Stimulated activated CD8-positive, alpha-beta memory T cell treated with anti-CD3 and anti-CD28 coated beads, Interleukin-7, amount 100 ng/mL, for 4 hours (primary cell): ENCODE results near the gene KDM1A.

ENCODE experiments used
- DNase-seq, 2 donors: peaks; one replicate each; pipeline ENCODE4 v3.0.0-alpha.2; 2020; ENCODE audit warnings: low read depth in 2 of 2

KDM1A gene

GRCh38 chr1:23013657-23014056, 5.6 kb upstream of the KDM1A start:
- DNase-seq = no peak

GRCh38 chr1:23018661-23019093, 591 bp upstream of the KDM1A start:
- DNase-seq = no peak

- DNase-seq = peak in 1 of 2 donors; percentile 2
Observed at GRCh38 chr1:23019863-23020625, 776 bp downstream of the KDM1A start.

- DNase-seq = no peak
Observed at GRCh38 chr1:23020706-23021405, 1.6 kb downstream of the KDM1A start.

GRCh38 chr1:23021834-23022233, 2.6 kb downstream of the KDM1A start:
- DNase-seq = no peak

- DNase-seq = no peak
Observed at GRCh38 chr1:23023174-23023845, 4.0 kb downstream of the KDM1A start.

GRCh38 chr1:23026568-23026967, 7.3 kb downstream of the KDM1A start:
- DNase-seq = no peak

- no peak for DNase-seq
Observed at GRCh38 chr1:23027352-23027907, 8.2 kb downstream of the KDM1A start.

GRCh38 chr1:23029337-23029736, 10.1 kb downstream of the KDM1A start:
- DNase-seq = no peak

- no peak for DNase-seq
Observed at GRCh38 chr1:23035823-23036452, 16.7 kb downstream of the KDM1A start.

GRCh38 chr1:23037081-23037740, 17.9 kb downstream of the KDM1A start:
- no peak for DNase-seq

- no peak for DNase-seq
Observed at GRCh38 chr1:23039308-23039826, 20.1 kb downstream of the KDM1A start.

- DNase-seq = no peak
Observed at GRCh38 chr1:23040509-23040908, 21.2 kb downstream of the KDM1A start.

GRCh38 chr1:23044035-23044434, 24.8 kb downstream of the KDM1A start:
- DNase-seq = no peak

GRCh38 chr1:23050201-23050600, 30.9 kb downstream of the KDM1A start:
- no peak for DNase-seq

- no peak for DNase-seq
Observed at GRCh38 chr1:23051290-23051909, 32.1 kb downstream of the KDM1A start.

GRCh38 chr1:23057301-23057700, 38.0 kb downstream of the KDM1A start:
- DNase-seq = no peak

GRCh38 chr1:23062271-23062670, 43.0 kb downstream of the KDM1A start:
- DNase-seq = no peak

GRCh38 chr1:23065385-23065784, 46.1 kb downstream of the KDM1A start:
- DNase-seq = no peak

GRCh38 chr1:23066075-23066474, 46.8 kb downstream of the KDM1A start:
- no peak for DNase-seq

- DNase-seq = no peak
Observed at GRCh38 chr1:23069149-23069548, 49.9 kb downstream of the KDM1A start.
